HG02884 (cell line): ENCODE results near the gene RAPGEF4.

Source experiments
- ATAC-seq: cut with Tn5 transposase; IDR thresholded peaks from one replicate; pipeline ENCODE4 v1.9.1; 2021; ENCODE audit warnings: mild to moderate bottlenecking, moderate library complexity; ENCODE audit not compliant: unreplicated experiment

RAPGEF4 gene

GRCh38 chr2:173053043-173053699, 317.5 kb downstream of the RAPGEF4 start:
- no peak for ATAC-seq

DNA sequence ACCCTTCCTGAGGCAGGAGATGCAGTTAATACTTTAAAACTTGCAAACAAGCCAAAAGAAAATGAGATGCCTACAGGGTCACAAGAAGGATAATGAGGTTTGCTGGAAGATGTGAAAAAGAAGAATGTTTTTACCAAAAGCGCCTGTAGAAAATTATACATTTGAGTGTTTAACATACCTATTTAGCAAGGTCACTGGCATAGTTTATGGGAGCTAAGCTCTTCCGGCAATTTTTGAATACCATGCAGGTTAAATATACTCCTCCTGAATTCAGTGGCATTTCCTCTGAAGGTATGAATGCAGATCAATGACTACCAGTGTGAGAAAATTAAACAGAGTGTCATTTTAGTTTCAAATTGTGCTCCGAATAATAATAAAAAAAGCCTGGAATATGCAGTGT, 318.8 kb downstream of the RAPGEF4 start:
- ATAC-seq, result no peak

DNA sequence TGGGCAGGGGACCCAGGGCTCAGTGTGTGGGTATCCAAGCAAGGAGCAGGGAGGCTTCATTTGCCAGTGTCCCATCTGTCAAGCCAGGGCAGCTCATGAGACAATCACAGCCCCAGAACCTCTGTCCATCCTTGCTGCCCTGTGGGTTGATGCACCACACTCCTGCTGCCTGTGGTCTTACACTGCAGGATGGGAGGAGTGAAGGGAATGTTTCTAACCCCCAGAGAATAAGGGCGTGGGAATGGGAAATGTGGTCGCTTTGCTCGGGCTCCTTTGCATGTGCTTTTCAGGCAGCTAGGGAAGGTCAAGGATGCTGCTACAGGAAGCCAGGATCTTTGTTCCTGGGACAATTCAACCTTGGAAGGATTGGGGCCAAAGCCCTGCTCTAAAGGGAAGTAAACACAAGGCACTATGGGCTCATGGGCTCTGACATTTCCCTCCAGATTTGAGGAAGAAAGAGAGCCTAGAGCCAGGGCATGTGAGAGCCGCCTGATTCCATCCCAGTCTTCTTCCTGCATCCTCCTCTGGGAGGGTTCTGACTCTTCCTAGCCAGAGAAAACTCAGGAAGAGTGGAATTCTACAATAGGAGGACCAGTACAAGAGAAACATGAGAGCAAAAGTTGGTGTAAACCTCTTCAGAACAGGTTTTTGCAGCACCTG, 321.2 kb downstream of the RAPGEF4 start:
- no peak for ATAC-seq

DNA sequence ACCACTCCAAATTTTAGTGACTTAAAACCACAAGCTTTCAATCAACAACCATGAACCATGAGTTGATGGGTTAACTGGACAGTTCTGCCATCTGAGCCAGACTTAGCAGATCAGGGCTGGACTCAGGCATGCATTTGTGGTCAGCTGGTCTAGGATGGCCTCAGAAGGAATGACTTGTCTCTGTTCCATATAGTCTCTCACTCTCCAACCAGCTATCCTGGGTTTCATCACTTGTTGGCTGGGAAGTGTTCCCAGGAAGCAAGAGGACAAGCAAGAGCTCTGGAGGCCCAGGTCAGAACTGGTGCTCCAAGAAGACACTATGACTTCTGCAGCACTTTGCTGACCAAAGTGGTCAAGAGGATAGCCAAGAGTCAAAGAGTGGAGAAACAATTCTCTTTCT, 322.5 kb downstream of the RAPGEF4 start:
- no peak for ATAC-seq

DNA sequence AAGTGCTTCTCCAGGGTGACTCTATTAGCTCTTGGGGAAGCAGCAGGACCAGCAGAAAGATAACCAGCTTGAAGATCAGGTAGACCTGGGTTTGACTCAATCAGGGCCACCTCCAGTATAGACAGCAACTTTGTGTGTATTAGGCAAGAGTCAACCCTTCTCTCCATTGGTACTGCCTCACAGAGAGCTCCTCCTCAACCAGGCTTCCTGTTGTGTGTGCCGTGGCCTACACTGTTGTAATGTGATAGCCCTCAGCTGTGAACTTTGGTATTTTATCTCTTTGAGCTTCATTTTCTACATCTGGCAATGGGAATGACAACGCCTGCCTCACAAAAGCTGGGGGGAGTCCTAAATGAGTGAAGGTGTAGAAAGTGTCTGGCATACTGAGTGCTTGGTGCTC, 323.0 kb downstream of the RAPGEF4 start:
- no peak for ATAC-seq

GRCh38 chr2:173059292-173059691, 323.6 kb downstream of the RAPGEF4 start:
- no peak for ATAC-seq

GRCh38 chr2:173059971-173060461, 324.4 kb downstream of the RAPGEF4 start:
- ATAC-seq, result no peak

DNA sequence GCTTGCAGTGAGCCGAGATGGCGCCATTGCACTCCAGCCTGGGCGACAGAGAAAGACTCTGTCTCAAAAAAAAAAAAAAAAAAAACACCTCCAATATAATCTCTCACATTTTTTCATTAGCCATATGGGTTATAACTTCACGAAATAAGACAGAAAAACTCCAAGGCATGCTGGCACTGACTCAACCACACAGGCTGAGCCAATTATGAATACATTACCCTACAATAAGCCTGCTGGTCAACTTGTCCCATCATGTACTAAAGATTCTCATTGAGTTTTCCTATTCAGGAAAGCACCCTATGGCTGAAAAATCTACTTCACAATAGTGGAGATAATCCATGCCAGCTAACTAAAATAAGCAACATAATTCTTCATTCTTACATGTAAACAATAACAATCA, 327.2 kb downstream of the RAPGEF4 start:
- no peak for ATAC-seq

GRCh38 chr2:173064151-173064805, 328.6 kb downstream of the RAPGEF4 start:
- no peak for ATAC-seq

DNA sequence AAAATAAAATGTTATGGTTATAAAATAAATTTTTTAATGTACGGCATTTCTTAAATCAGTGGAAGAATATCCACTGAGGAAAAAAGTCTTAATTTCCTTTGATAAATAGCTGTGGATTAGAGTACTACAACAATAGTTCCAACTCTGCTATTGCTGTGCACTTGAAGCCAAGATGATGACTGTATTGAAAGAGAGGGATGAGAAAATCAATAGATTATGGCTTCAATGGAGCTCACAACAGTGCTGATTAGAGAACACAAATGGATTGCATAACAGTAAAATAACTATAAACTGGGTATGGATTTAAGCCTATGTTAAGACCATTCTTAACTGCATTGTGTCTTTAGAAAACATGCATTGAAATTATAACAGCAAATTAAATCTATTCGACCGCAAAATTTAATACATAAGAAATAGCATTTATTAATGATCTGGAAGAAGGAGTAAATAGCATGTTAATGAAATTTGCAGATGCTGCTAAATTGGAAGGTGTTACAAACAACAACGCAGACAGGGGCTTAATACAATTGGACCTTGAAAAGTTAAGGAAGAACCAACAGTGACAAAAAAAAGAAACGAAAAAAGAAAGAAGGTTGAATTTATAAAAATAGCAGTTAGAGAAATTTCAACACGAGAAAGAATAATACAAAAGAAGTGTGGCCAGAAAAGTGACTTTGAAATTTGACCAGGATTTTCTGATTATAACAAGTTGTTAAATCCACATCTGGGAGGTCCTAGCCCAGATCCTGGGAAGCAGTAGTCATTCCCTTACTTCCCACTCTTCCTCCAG, 331.4 kb downstream of the RAPGEF4 start:
- ATAC-seq, result no peak

DNA sequence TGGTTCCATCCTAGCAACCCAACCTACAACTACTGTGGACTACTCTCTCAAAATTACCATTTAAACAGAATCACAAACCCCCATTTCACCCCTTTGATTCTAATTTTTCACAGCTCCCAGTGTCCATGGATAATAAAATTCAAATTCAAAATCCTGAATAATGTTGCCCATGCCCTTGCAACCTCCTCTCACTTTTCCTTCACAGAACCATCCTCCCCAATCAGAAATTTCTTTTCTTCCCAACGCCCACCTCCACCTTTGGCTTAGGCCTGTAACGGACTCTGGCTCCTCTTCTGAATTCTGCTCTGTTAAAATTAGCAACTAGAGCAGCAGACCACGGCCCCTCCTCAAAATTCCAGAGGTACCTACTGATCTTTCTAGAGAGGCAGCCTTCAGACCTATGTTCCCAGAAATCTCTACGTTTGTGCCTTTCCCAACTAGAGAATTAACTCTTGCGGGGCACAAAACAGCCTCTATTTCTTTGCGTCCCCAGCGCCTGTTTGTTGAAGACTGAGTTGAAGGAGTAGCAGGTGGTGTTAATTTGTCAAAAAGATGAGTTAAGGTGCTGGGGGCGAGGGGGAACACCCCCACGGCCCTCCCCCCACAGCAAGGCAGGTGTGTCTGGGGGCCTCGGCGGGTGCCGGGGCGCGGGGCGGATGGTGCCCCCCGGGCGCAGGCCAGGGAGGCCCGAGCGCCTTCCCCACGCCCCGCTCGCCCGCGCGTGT, 339.6 kb downstream of the RAPGEF4 start:
- no peak for ATAC-seq

GRCh38 chr2:173075781-173076580, 340.3 kb downstream of the RAPGEF4 start, which contains the start of gene MAP3K20:
TSS of gene MAP3K20 (plus strand) at chr2:173075846. CDS start at chr2:173091032, 15,186 bp downstream.
- ATAC-seq, result peak; percentile 61

DNA sequence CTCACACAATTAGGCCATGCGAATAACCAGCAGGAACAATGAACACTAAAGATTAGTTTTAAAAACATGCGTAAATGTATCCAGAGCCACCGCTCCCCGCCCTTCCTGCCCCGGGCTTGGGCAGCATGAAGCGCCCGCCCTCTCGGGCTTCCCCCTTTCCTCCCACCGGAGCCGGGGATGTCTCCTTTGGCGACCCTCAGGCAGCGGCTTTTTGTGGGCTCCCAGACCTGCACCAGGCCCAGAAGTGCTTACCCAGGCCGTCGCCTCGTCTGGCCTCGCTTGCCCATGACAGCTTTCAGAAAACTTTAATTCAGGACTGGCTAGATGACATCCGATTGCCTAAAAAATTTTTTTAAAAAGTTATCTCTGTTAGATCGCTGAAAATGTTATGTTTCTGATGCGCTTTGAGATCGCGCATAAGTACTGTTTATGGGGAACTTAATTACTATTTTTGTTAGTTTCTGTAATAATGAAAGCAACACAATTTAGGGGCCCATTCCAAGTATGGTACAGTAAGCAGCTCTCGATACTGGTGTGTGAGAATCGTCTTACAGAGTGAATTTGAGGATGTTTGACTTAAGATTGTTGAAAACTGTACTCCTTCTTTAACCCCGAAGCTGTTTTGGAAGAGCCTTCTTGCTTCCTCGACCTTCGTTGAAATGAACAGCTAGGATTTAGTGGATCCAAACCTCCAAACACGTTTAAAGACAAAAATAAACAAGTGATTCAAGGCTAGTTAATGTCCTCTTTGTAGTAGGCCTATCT, 341.1 kb downstream of the RAPGEF4 start:
- peak; percentile 24 for ATAC-seq

DNA sequence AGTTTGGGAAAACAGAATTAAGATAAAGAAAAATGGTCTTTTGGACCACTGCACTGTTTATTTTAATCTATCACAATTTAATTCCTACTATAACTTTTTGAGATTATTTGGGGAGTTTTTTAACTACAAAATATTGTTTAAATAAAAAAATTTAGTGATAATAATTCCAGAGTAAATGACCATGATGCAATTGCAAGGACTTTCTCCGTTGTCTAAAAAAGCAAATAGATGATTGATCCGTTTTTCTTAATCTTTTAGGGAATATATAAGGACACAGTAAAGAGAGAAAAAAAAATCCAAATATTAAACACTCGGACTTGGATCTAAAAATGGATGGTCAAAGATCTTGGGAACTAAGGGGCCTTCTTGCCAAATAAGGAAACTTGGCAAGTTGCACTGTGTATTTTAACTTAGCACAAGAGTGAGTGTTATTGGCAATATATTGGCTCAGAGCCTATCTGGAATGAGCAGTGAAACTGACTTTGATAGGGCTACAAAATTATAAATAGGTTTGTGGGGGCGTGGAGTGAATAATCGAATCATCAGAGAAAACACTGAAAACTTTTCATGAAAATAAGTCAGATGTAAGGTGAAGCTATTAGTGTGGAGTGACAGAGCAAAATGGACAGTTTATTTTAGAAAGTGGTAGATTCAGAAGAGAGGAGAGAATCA, 342.0 kb downstream of the RAPGEF4 start:
- no peak for ATAC-seq

DNA sequence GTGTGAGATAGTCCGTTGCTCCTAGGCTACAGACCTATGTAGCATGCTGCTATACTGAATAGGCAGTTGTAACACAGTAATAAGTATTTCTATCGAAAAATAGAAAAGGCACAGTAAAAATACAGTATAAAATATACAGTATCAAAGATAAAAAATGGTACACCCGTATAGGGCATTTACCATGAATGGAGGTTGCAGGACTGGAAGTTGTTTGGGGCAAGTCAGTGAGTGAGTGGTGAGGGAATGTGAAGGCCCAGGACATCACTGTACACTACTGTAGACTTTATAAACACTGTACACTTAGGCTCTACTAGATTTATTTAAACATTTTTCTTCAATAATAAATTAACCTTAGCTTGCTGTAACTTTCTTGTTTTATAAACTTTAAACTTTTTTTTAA, 343.5 kb downstream of the RAPGEF4 start:
- ATAC-seq, result no peak

GRCh38 chr2:173079973-173080860, 344.6 kb downstream of the RAPGEF4 start:
- no peak for ATAC-seq

DNA sequence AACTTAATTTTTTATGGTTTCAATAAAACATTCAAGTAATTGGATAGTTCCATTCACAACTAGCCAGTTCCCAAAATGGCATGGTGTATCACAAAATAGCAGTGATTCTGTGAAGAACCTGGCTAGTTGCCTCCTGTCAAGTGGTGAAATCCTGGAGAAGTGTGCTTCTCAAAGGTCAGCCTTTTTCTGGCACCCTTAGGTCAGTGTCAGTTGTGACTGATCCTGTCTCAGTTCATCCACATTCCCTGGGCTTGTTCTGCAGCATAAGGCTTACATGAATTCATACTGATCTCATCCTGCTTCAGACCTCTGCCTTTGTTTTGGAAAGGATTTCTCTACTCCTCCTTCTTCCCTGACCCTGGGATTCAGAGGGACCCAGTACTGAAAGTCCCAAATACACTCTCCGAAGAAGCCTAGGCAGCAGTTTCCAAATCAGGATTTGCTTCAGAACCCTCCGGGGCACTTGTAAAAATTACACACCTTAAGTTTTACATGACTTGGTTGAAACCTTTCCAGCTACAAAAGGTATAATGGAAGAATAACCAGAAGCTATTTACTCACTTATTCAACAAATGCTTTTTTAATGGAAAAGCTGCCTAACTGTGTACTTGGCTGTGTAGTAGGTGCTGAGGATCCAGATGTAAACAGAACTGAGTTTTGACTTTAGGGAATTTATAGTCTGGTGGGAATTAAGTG, 351.0 kb downstream of the RAPGEF4 start:
- no peak for ATAC-seq
